HUES48 (cell line): ENCODE measurements around the gene GNG11.
"Not testable (repeated sequence)": the region's sequence is repeated elsewhere in the genome, so short reads cannot be mapped to it uniquely, and the experiment has no call there.

Experiments used
- H3K27ac ChIP-seq: one replicate; pipeline ENCODE4 v1.7.0; 2013; ENCODE audit warnings: low read depth, low read length, inconsistent platforms
- H3K27me3 ChIP-seq: 2 replicates; pipeline ENCODE4 v1.6.1; 2013; ENCODE audit warnings: mild to moderate bottlenecking, low read length; ENCODE audit not compliant: control insufficient read depth, insufficient read depth
- H3K36me3 ChIP-seq: 2 replicates; pipeline ENCODE4 v1.6.1; 2013; ENCODE audit warnings: low read length; ENCODE audit not compliant: control insufficient read depth, insufficient read depth
- H3K4me1 ChIP-seq: 2 replicates; pipeline ENCODE4 v1.6.1; 2013; ENCODE audit warnings: mild to moderate bottlenecking, low read length; ENCODE audit not compliant: control insufficient read depth, insufficient read depth
- H3K4me3 ChIP-seq: 2 replicates; pipeline ENCODE4 v1.5.1; 2013; ENCODE audit warnings: mild to moderate bottlenecking, low read depth, low read length
- H3K9ac ChIP-seq: 2 replicates; pipeline ENCODE4 v1.6.1; 2013; ENCODE audit warnings: mild to moderate bottlenecking, low read depth, low read length, moderate library complexity
- H3K9me3 ChIP-seq: 2 replicates; pipeline ENCODE4 v1.6.1; 2013; ENCODE audit warnings: low read length; ENCODE audit not compliant: control insufficient read depth, insufficient read depth

Gene GNG11

GRCh38 chr7:93913197-93913596 lies 8.3 kb upstream of the GNG11 start:
- Histone ChIP-seq H3K4me3 (no peak overlapping the region), H3K36me3 (no peaks in the 10 kb centered on the region), H3K9me3 (no peaks in the 10 kb centered on the region), H3K9ac (no peak overlapping the region), H3K27ac (no peak overlapping the region), H3K27me3 (no peaks in the 10 kb centered on the region), H3K4me1 (no peaks in the 10 kb centered on the region)

- H3K4me3 ChIP-seq, result no peak overlapping the region
- no peak overlapping the region for H3K9ac ChIP-seq
- H3K4me1 ChIP-seq, result no peaks in the 10 kb centered on the region
- no peaks in the 10 kb centered on the region for H3K36me3 ChIP-seq
- H3K27me3 ChIP-seq, result no peaks in the 10 kb centered on the region
- no peak overlapping the region for H3K27ac ChIP-seq
- no peaks in the 10 kb centered on the region for H3K9me3 ChIP-seq
Observed at GRCh38 chr7:93914581-93915066, 6.9 kb upstream of the GNG11 start.

GRCh38 chr7:93915206-93915842 lies 6.2 kb upstream of the GNG11 start:
- H3K27ac ChIP-seq, H3K27me3 ChIP-seq, H3K4me1 ChIP-seq, H3K36me3 ChIP-seq, H3K4me3 ChIP-seq, H3K9me3 ChIP-seq, H3K9ac ChIP-seq: not testable (repeated sequence)

GRCh38 chr7:93915888-93916287 lies 5.6 kb upstream of the GNG11 start:
- not testable (repeated sequence) for H3K4me1 ChIP-seq, H3K9ac ChIP-seq, H3K9me3 ChIP-seq, H3K27me3 ChIP-seq, H3K4me3 ChIP-seq, H3K27ac ChIP-seq, H3K36me3 ChIP-seq

- H3K36me3 ChIP-seq, H3K9me3 ChIP-seq, H3K4me3 ChIP-seq, H3K27ac ChIP-seq, H3K27me3 ChIP-seq, H3K9ac ChIP-seq: not testable (repeated sequence)
- H3K4me1 ChIP-seq, result peaks cover 11% of the 10 kb centered on the region
Observed at GRCh38 chr7:93916315-93916714, 5.2 kb upstream of the GNG11 start.

- 0 out of 2 replicates have a peak overlapping the region, but pooled peaks have one; percentile 72 for H3K4me3 ChIP-seq
- peaks cover 3% of the 10 kb centered on the region; the same call in 1 of the 2 replicates for H3K27me3 ChIP-seq
- H3K9me3 ChIP-seq, result no peaks in the 10 kb centered on the region
- H3K36me3 ChIP-seq, result no peaks in the 10 kb centered on the region
- no peak overlapping the region for H3K27ac ChIP-seq
- H3K9ac ChIP-seq, result no peak overlapping the region
- H3K4me1 ChIP-seq, result peaks cover 19% of the 10 kb centered on the region
Observed at GRCh38 chr7:93920496-93921182, 896 bp upstream of the GNG11 start.

- Histone ChIP-seq H3K27me3 (peaks cover 3% of the 10 kb centered on the region; the same call in 1 of the 2 replicates), H3K27ac (peak overlapping the region; percentile 1), H3K4me3 (peak overlapping the region; percentile 72), H3K4me1 (peaks cover 19% of the 10 kb centered on the region), H3K36me3 (no peaks in the 10 kb centered on the region), H3K9me3 (no peaks in the 10 kb centered on the region), H3K9ac (no peak overlapping the region; the same call in 1 of the 2 replicates)
Observed at GRCh38 chr7:93921186-93921585, 349 bp upstream of the GNG11 start.

GRCh38 chr7:93923296-93923695 lies 1.8 kb downstream of the GNG11 start:
- H3K36me3 ChIP-seq, result no peaks in the 10 kb centered on the region
- no peak overlapping the region for H3K27ac ChIP-seq
- H3K4me1 ChIP-seq, result peaks cover 19% of the 10 kb centered on the region
- H3K9ac ChIP-seq, result no peak overlapping the region
- H3K9me3 ChIP-seq, result no peaks in the 10 kb centered on the region
- no peak overlapping the region for H3K4me3 ChIP-seq
- H3K27me3 ChIP-seq, result peaks cover 3% of the 10 kb centered on the region; the same call in 1 of the 2 replicates

GRCh38 chr7:93923942-93924341 lies 2.4 kb downstream of the GNG11 start:
- no peak overlapping the region for H3K9ac ChIP-seq
- H3K36me3 ChIP-seq, result no peaks in the 10 kb centered on the region
- H3K4me3 ChIP-seq, result no peak overlapping the region
- peaks cover 19% of the 10 kb centered on the region for H3K4me1 ChIP-seq
- H3K27me3 ChIP-seq, result peaks cover 3% of the 10 kb centered on the region; the same call in 1 of the 2 replicates
- no peaks in the 10 kb centered on the region for H3K9me3 ChIP-seq
- H3K27ac ChIP-seq, result no peak overlapping the region

GRCh38 chr7:93926800-93927199 lies 5.3 kb downstream of the GNG11 start:
- Histone ChIP-seq H3K36me3 (no peaks in the 10 kb centered on the region), H3K9me3 (no peaks in the 10 kb centered on the region), H3K9ac (no peak overlapping the region), H3K27me3 (no peaks in the 10 kb centered on the region), H3K27ac (no peak overlapping the region), H3K4me1 (0 out of 2 replicates have a peak, but pooled peaks cover 3% of the 10 kb centered on the region), H3K4me3 (no peak overlapping the region)

- Histone ChIP-seq H3K36me3 (no peaks in the 10 kb centered on the region), H3K9me3 (no peaks in the 10 kb centered on the region), H3K27ac (no peak overlapping the region), H3K27me3 (no peaks in the 10 kb centered on the region), H3K9ac (no peak overlapping the region), H3K4me1 (no peaks in the 10 kb centered on the region), H3K4me3 (no peak overlapping the region)
Observed at GRCh38 chr7:93927585-93927984, 6.0 kb downstream of the GNG11 start.
